Measurements from ENCODE around the gene POLR2E.

POLR2E gene

GRCh38 chr19:1073063-1073955, 21.9 kb downstream of the POLR2E start:
- TF ChIP-seq CTCF (IDR thresholded peaks at IDR 0.05; ENCODE audit: insufficient read depth, missing control alignments) = no peak
- FAIRE-seq = no peak
- DNase-seq (ENCODE audit: insufficient read length, low spot score) = no peak

- DNase-seq (ENCODE audit: insufficient read length, low spot score) = no peak
- FAIRE-seq = no peak
- no peak for TF ChIP-seq CTCF (IDR thresholded peaks at IDR 0.05; ENCODE audit: insufficient read depth, missing control alignments)
These were observed 22.7 kb downstream of the POLR2E start for GRCh38 chr19:1072371-1073015.

GRCh38 chr19:1070931-1071791, 24.0 kb downstream of the POLR2E start:
- DNase-seq (ENCODE audit: insufficient read length, low spot score) (no peak), FAIRE-seq (no peak)
- no peak for TF ChIP-seq CTCF (IDR thresholded peaks at IDR 0.05; ENCODE audit: insufficient read depth, missing control alignments)

GRCh38 chr19:1070576-1070930, 24.6 kb downstream of the POLR2E start:
- no peak for TF ChIP-seq CTCF (IDR thresholded peaks at IDR 0.05; ENCODE audit: insufficient read depth, missing control alignments)
- FAIRE-seq = no peak
- DNase-seq (ENCODE audit: insufficient read length, low spot score) = no peak

- no peak for TF ChIP-seq CTCF (IDR thresholded peaks at IDR 0.05; ENCODE audit: insufficient read depth, missing control alignments)
- FAIRE-seq (no peak), DNase-seq (ENCODE audit: insufficient read length, low spot score) (no peak)
These were observed 26.0 kb downstream of the POLR2E start for GRCh38 chr19:1069009-1069779.
